GM18520 (cell line): ENCODE results near the gene LSS.
A peak's percentile ranks its signal among the peaks of the same experiment; 100 is the strongest.

Experiments used
- ATAC-seq: cut with Tn5 transposase; IDR thresholded peaks from one replicate; pipeline ENCODE4 v1.9.1; 2021; ENCODE audit not compliant: unreplicated experiment

Gene LSS

DNA sequence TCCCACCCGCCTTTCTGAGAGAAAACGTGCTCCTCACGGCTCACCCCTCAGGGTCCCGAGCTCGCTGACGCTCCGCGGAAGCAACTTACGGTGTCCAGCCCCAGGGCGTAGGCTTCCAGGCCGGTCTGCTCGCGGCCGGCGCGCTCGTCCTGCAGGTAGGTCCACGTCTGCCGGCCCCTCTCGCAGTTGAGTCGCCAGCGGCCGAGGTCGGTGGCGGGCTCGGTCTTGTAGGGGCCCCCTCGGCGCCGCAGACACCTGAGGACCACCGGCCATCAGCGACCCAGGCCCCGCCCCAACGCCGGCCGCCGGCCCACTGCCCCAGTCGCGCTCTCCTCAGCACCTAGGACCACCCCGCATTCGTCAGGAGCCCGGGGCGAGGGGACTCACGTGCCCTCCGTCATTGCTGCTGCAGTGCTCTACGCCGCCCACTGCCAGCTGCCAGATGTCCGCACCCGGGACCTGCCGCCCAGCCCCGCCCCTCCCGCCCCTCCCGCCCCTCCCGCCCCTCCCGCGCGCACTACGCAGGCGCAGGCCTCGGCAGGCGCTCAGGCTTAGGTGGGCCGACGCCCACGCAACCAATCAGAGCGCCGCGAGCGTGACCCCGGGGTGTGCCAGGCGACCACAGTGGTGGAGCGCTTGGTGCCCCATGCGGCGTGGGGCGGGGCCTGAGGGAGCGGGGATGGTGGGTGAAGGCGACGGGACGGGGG is at the start of gene LSS:
Gene LSS, minus strand, starts transcription at position 430 of the 707 bp plus-strand sequence. Its CDS starts 29 bp downstream, at position 401.
- ATAC-seq = peak; percentile 69

DNA sequence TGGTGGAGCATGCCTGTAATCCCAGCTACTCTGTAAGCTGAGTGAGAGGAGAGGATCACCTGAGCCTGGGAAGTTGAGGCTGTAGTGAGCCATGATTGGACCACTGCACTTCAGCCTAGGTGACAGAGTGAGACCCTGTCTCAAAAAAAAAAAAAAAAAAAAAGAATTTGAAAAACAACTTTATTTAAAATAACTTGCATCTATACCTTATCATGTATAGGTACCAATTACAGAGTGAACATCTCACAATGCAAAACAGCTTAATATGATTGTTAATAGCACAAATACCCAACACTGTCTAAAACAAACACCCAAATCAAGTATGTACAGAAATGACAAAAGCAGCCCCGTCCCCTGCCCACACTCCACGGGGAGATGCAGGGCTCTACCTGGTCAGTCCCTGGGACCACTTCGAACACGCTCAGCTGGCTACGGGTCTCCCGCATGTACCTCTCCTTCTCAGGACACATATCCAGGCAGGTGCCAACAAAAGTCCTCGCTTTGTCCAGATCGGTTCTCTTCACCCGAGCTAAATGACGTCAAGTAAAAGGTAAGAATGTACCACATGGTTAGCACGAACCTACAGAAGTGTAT is 46.3 kb upstream of the LSS start:
- no peak for ATAC-seq

- no peak for ATAC-seq
Observed at GRCh38 chr21:46273341-46273740, 44.8 kb upstream of the LSS start.

DNA sequence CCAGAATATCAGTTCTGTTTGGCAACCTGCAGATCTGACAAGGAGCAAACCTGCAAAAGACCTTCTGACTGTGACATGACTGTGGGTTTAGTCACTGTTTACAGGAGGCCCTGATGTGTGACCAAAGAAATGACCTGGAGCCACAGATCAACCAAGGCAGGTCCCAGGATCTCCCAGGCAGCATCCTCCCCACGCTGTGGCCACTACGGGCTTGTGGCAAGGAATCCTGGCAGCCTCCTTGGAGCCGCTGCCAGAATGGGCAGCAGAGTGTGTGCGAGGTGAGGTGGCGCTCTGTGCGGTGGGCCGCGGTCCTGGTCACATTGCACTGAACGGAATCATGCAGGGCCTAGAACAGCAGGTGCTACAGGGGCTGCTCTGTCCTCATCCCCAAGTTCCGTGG is 40.9 kb upstream of the LSS start:
- ATAC-seq = no peak

GRCh38 chr21:46268371-46268770 is 39.8 kb upstream of the LSS start:
- ATAC-seq = no peak

- no peak for ATAC-seq
Observed at GRCh38 chr21:46266946-46267345, 38.4 kb upstream of the LSS start.

DNA sequence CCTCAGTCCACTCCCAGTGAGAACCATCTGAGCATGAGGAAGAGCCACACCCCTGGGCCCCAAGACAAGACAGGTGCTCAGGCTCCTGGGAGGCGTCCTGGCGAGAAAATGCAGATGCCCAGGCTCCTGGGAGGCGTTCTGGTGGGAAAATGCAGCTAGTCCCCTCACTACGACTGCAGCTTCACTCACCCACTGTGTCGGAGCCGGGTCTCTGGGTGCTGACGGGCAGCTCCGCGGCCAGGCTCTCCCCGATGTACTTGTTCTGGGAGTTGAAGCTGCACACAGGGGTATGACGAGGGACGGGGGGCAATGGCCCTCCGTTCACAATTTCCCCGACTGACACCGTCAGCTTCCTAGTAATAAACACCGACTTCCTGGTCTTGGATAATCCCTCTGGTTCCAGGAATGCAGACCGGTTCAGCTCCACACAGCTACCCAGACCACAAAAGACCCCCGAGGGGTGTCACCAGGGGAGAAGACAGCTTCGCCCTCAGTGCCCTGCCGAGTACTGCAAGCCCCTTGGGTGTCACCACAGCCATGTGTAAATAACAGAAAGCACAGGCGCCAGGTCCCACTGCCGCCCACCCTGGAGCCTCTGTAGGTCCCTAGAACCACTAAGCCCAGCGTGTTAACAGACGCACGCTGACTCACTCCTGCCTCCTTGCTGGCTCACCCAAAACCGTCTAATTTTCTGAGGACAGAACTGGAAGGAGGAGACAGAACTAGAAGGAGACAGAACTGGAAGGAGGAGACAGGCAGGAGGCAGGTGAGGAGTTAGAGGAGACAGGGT is 37.4 kb upstream of the LSS start:
- no peak for ATAC-seq

GRCh38 chr21:46264690-46265144 is 36.1 kb upstream of the LSS start:
- no peak for ATAC-seq

DNA sequence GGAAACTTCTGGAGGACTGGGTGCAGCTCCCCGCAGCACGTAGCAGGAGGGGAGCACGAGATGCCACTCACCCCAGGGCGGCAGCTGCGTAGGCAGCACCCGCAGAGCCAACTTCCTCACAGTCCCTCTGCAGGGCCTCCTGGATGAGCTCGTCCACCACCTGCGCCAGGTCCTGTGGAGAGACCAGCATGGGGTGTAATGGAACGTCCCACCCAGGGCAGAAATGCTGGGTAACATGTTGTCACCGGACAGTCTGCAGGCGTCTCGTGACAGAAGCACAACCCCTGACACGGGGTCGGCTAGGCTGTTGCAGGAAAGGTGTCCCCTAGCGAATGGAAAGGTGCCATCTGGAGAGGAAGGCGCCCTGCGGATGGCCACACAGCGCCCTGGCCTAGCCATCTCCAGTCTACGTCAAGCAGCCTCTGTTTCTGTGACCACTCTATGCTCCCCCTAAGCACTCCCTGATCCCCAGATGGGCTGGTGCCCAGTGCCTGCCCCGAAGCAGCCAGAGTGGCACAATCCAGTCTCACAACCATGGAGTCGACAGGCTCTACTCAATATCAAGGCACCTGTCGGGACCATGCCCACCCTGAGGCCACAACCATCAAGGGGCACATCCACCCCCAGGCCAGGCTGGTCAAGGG is 35.6 kb upstream of the LSS start:
- ATAC-seq = no peak

DNA sequence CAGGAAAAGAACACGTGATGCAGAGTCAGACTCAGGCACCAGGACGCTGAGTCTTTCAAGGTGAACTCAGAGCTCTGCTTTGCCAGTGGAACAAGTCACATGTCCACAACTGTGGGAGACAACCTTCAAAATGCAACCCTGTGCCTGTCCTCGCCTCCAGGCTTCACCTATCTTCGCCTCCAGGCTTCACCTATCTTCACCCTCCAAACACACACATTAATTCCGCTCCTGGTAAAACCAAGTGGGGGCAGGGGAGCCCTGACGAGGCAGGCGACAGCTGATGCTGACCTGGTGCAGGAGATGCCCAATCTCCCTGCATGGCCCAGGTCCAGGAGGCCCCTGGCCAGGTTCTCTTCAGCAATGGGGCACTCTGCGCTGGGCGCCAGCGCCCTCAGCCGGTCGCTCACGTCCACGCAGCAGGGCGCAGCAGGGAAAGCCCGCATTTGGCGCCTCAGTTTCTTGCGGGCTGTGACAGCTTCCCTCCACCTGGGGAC is 28.0 kb upstream of the LSS start:
- ATAC-seq = no peak

DNA sequence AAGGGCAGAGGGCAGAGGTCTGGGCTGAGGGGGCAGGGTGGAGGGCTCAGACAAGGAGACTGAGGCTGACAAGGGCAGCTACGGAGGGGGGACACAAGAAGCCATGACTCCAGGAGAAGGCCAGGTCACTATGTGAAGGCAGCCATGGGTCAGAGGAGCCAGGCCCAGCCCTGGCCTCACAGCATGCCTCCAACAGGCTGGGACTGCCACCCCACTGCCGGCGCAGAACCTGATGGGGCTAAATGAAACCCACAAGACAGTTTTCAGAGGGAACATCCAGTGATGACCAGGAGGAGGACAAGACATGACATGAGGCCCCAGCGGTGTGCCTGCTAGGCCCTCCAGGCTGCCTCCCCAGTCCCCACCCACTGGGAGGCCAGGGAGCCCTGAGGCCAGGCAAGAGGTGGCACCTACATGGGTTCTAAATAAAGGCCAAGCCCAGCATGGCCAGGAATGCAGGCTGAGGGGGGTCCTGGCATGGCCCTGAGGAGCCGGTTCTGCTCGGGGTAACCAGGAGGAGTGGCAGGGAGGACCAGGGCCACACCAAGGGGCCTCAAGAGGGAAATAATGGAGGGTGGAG is 27.3 kb upstream of the LSS start:
- ATAC-seq = no peak

DNA sequence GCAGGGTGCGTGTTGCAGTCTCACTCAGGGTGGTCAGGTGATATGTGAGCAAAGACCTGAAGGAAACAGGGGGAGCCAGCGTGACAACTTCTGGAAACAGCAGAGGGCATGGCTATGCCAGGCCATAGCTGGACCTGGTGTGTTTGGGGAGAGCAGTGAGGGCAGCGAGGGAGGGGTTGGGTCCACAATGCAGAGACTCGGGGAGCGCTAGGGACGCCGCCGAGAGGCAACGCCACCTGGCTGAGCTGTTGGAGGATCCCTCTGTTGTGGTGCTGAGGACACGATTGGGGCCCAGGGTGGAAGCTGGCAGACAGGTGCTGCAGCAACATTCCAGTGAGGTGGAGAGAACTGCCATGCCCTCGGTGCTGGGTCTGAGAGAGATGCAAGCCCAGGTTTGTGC is 26.6 kb upstream of the LSS start:
- no peak for ATAC-seq

- ATAC-seq = no peak
Observed at GRCh38 chr21:46254208-46254975, 25.8 kb upstream of the LSS start.

- peak; percentile 44 for ATAC-seq
Observed at GRCh38 chr21:46253610-46254124, 25.1 kb upstream of the LSS start.

GRCh38 chr21:46252840-46253239 is 24.3 kb upstream of the LSS start:
- ATAC-seq = no peak

DNA sequence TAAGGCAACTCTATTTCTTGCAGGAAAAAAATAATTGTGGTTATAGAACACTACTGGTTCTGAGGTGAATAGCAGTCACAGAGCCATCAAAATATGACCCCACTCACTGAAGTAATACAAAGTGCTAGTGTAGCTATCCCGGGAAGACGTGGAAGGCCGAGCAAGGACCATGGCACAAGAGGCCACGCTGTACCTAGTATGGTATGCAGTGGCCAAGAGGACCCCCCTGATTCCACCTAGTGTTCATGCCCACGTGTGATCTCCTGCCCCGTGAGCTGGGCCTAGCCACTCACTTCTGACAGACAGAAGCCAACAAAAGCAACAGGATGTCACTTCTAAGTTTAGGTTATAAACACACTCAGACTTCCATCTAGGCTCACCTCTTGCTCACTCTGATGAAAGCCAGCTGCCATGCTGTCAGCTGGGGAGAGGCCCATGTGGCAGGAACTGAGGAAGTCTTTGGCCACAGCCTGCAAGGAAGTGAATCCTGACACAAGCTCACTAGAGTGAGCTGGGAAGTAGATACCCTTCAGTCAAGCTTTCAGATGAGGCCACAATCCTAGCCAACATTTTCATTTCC is 21.7 kb upstream of the LSS start:
- ATAC-seq = no peak

GRCh38 chr21:46248827-46249226 is 20.3 kb upstream of the LSS start:
- ATAC-seq = no peak

- no peak for ATAC-seq
Observed at GRCh38 chr21:46248422-46248782, 19.8 kb upstream of the LSS start.

- ATAC-seq = no peak
Observed at GRCh38 chr21:46247699-46248421, 19.3 kb upstream of the LSS start.
